Activated naive CD4-positive, alpha-beta T cell treated with anti-CD3 and anti-CD28 coated beads, Interleukin-2, amount 50 U/mL, for 72 hours (primary cell): Measurements from ENCODE around the gene RSRP1. TPM values are rescaled to one million over a fixed set of nuclear protein-coding genes. Genes with fewer than 3 reads are reported as not detected.
"Not testable (repeated sequence)": the region's sequence is repeated elsewhere in the genome, so short reads cannot be mapped to it uniquely, and the experiment has no call there.

Experiments
- ATAC-seq, 2 donors: fragments of 150-1000 bp; cut with Tn5 transposase; 2 replicates each; pipeline ENCODE4 v1.10.0; 2021; ENCODE audit warnings: mild to moderate bottlenecking in 2 of 2, moderate library complexity in 2 of 2
- DNase-seq, 2 donors: peaks; one replicate each; pipeline ENCODE4 v3.0.0; 2021 to 2022; ENCODE audit warnings: low spot score in 2 of 2
- H3K27ac Mint-ChIP-seq, 2 donors: one replicate each; pipeline ENCODE4 v1.8.0; 2022; ENCODE audit warnings: mild to moderate bottlenecking in 2 of 2, mixed read lengths in 2 of 2
- H3K36me3 Mint-ChIP-seq, 2 donors: one replicate each; pipeline ENCODE4 v1.8.0; 2022; ENCODE audit warnings: mixed read lengths in 2 of 2
- H3K9me3 Mint-ChIP-seq, 2 donors: one replicate each; pipeline ENCODE4 v1.8.0; 2022; ENCODE audit warnings: mixed read lengths in 2 of 2
- total RNA-seq, 2 donors: library from RNA; stranded (reverse); gene quantifications; one replicate each; pipeline ENCODE4 v1.2.3, GENCODE V29; 2022

RSRP1 gene, protein sequence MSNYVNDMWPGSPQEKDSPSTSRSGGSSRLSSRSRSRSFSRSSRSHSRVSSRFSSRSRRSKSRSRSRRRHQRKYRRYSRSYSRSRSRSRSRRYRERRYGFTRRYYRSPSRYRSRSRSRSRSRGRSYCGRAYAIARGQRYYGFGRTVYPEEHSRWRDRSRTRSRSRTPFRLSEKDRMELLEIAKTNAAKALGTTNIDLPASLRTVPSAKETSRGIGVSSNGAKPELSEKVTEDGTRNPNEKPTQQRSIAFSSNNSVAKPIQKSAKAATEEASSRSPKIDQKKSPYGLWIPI
- total RNA-seq: 100 to 1,000 TPM; 147 to 154 TPM

GRCh38 chr1:25247024-25247828, at the start of gene RSRP1:
RSRP1 (minus strand) TSS chr1:25247454; CDS start chr1:25246963, 491 bp downstream.
- Mint-ChIP-seq H3K36me3 (peaks cover 44 to 46% of the 10 kb centered on the region in 2 donors), H3K27ac (peak within 1 kb of the TSS; percentile 99 to 100), H3K9me3 (no peaks in the 10 kb centered on the region)
- peak; percentile 81 to 92 for ATAC-seq
- DNase-seq: peak; percentile 100

DNA sequence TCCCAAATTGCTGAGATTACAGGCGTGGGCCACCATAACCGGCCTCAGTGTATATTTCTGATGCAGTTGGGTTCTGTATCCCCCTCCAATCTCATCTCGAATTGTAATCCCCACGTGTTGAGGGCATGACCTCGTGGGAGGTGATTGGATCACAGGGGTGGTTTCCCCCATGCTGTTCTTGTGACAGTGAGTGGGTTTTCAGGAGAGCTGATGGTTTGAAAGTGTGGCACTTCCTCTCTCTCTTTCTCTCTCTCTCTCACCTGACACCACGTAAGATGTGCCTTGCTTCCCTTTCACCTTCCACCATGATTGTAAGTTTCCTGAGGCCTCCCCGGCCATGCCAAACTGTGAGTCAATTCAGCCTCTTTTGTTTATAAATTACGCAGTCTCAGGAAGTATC, 49.2 kb upstream of the RSRP1 start:
- peak in 1 of 2 donors; percentile 34 for ATAC-seq
- not testable (repeated sequence) for H3K27ac Mint-ChIP-seq, DNase-seq, H3K36me3 Mint-ChIP-seq, H3K9me3 Mint-ChIP-seq

DNA sequence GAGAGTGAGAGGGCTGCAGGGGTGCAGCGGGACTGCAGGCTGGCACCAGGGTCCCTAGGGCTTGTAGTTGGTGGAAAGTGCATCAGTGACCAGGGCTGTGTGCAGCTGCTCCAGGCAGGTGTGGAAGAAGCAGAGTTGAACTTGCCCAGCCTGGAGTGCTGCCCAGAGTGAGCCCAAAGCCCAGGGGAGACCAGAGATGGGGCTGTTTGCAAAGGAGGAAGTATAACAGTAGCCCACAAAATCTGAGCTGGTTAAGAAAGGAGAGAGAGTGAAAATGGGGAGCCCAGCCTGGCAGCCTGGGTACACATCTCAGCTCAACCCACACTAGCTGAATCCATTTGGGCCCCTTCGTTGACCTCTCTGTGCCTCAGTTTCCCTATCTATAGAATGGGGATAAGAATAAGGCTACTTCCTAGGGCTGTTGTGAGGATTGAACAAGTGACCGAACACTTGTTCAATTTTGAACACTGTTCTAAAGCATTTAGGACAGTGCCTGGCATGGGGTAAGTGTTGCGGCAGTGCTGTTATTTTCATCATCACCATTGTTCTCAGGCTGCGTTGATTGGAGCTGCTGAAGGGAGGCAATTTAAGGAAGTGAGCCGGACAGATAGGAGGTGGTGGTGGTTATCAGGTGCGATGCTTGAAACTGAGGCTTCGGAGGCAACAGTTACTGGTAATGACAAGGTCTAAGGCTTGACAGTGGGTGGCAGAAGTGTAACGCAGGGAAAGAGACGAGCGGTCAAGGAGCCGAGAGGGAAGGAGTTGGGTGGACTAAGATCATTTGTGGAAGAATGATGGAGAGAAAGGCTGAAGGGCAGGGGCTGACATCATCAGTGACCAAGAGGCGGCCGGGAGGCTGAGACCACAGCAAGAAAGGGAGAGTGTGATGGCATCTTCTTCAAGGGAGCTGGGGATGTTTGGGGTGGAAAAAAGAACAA, 47.9 kb upstream of the RSRP1 start:
- H3K27ac Mint-ChIP-seq, H3K36me3 Mint-ChIP-seq, H3K9me3 Mint-ChIP-seq, ATAC-seq, DNase-seq: not testable (repeated sequence)

DNA sequence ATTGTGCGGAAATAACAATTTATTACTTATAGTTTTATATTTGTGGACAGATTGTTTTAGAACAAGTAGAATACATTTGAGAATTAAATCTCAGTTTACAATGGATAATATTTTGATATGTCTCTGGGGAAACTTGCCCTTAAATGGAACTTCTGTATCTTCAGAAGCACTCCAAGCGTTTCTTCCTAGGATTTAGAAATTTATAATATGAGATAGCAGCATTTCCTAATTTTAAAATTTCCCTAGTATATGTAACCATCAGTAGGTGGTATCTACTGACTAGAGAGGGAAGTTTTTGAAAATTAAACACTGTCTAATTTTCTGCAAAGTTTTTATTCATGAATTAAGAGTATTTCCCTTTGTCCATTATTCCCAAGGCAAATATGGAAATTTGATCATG, 46.2 kb upstream of the RSRP1 start:
- ATAC-seq, DNase-seq, H3K36me3 Mint-ChIP-seq, H3K9me3 Mint-ChIP-seq, H3K27ac Mint-ChIP-seq: not testable (repeated sequence)

DNA sequence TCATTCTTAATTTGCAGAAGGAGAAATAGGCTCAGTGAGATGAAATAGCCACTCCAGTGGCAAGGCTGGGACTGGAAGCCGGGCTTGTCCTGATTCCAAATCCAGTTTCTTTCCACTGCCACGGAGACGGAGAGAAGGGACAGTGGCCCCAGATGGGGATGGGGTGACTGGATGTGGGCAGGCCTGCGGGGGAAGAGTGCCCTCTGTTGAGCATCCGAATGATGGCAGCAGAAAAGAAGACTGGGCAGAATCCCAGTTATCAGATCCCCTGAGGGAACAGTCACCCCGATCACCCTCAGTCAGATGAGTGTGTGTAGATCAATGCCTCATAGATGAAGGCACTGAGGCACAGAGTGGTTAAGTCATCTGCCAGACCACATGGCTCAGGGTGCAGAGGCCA, 42.8 kb upstream of the RSRP1 start:
- H3K27ac Mint-ChIP-seq, DNase-seq, H3K9me3 Mint-ChIP-seq, H3K36me3 Mint-ChIP-seq: not testable (repeated sequence)
- ATAC-seq: peak; percentile 71 to 89

DNA sequence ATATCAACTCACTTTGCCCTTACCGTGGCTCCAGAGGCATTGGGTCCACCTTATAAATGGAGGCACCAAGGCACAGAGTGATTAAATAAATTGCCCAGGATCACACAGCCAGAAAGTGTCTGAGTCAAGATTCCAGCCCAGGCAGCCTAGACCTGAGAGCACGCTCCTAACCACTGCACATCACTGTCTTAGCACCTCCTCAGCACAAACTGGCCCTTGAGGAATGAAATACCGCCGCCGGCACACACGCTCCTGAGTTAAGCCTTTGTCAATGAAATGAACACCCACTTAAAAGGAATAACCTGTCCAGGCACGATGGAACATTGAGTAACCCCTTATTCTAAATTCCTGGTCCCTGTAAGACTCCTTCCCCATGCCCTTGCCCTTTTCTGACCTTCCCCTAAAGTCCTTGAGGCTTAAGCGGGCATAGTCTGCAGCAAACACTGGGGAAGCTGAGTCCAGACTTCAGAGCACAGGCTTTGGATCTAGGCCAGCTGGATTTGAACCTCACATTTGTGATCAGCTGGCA, 41.4 kb upstream of the RSRP1 start:
- H3K36me3 Mint-ChIP-seq, H3K9me3 Mint-ChIP-seq, H3K27ac Mint-ChIP-seq, ATAC-seq, DNase-seq: not testable (repeated sequence)

DNA sequence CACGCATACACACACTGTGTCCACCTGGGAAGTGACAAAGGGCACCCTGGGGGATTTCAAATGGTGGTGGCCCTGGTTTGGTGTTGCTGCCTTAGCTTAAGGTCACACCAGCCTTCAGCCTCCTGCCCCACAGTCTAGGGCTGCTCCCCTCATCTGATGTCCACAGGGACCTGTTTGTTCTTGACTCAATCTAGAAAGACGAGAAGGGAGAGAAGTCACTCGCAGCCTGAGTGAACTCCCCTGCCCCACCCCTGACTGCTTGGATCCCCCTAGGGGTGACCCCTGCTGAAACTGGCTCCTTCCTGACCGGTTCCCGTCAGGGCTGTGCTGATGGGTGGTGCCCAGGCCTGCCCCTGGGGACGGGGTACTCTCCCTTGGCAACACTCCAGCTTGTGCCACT, 39.9 kb upstream of the RSRP1 start:
- ATAC-seq, H3K9me3 Mint-ChIP-seq, H3K27ac Mint-ChIP-seq, DNase-seq, H3K36me3 Mint-ChIP-seq: not testable (repeated sequence)

GRCh38 chr1:25285862-25286261, 38.6 kb upstream of the RSRP1 start:
- ATAC-seq, H3K9me3 Mint-ChIP-seq, DNase-seq, H3K36me3 Mint-ChIP-seq, H3K27ac Mint-ChIP-seq: not testable (repeated sequence)

GRCh38 chr1:25279693-25280111, 32.4 kb upstream of the RSRP1 start:
- DNase-seq, H3K27ac Mint-ChIP-seq, H3K9me3 Mint-ChIP-seq, H3K36me3 Mint-ChIP-seq, ATAC-seq: not testable (repeated sequence)

- not testable (repeated sequence) for H3K27ac Mint-ChIP-seq, ATAC-seq, H3K9me3 Mint-ChIP-seq, H3K36me3 Mint-ChIP-seq, DNase-seq
Observed at GRCh38 chr1:25278790-25279189, 31.5 kb upstream of the RSRP1 start.

GRCh38 chr1:25278358-25278757, 31.1 kb upstream of the RSRP1 start:
- ATAC-seq, DNase-seq, H3K27ac Mint-ChIP-seq, H3K9me3 Mint-ChIP-seq, H3K36me3 Mint-ChIP-seq: not testable (repeated sequence)

- not testable (repeated sequence) for H3K36me3 Mint-ChIP-seq, ATAC-seq
Observed at GRCh38 chr1:25277295-25277694, 30.0 kb upstream of the RSRP1 start.

GRCh38 chr1:25275648-25276047, 28.4 kb upstream of the RSRP1 start:
- not testable (repeated sequence) for H3K27ac Mint-ChIP-seq

More at GRCh38 chr1:25277295-25277694, 30.0 kb upstream of the RSRP1 start:
- not testable (repeated sequence) for H3K27ac Mint-ChIP-seq, H3K9me3 Mint-ChIP-seq, DNase-seq

GRCh38 chr1:25272238-25272637, 25.0 kb upstream of the RSRP1 start, which contains the start of gene RHD:
RHD (plus strand) TSS chr1:25272509; CDS start chr1:25272548, 39 bp downstream.
- not testable (repeated sequence) for ATAC-seq, H3K27ac Mint-ChIP-seq, H3K36me3 Mint-ChIP-seq, H3K9me3 Mint-ChIP-seq, DNase-seq

More at GRCh38 chr1:25275648-25276047, 28.4 kb upstream of the RSRP1 start:
- H3K9me3 Mint-ChIP-seq, H3K36me3 Mint-ChIP-seq, ATAC-seq, DNase-seq: not testable (repeated sequence)

DNA sequence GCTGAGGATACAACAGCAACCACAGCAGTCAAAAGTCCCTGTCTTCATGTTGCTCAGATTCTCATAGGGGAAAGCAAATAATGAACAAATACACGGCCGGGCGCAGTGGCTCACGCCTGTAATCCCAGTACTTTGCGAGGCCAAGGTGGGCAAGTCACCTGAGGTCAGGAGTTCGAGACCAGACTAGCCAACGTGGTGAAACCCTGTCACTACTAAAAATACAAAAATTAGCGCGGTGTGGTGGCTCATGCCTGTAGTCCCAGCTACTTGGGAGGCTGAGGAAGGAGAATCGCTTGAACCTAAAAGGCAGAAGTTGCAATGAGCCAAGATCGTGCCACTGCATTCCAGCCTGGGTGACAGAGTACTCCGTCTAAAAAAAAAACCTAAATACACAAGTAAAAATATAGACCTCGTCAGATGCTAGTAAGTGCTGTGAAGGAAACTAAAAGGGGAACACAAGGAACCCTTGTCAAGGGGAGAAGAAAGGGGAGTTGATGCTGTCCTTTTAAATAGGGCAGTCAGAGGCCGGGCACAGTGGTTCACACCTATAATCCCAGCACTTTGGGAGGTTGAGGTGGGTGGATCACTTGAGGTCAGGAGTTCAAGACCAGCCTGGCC, 21.0 kb upstream of the RSRP1 start:
- not testable (repeated sequence) for DNase-seq, H3K9me3 Mint-ChIP-seq, ATAC-seq, H3K36me3 Mint-ChIP-seq
- peak overlapping the region; percentile 91 to 92 for H3K27ac Mint-ChIP-seq
